Measurements from ENCODE around the gene CHRM4. TPM values are rescaled to one million over a fixed set of nuclear protein-coding genes. Genes with fewer than 3 reads are reported as not detected.
A peak's percentile ranks its signal among the peaks of the same experiment; 100 is the strongest.

CHRM4 gene
- total and polyA plus RNA-seq, 12 donors, result 0.14 to 0.81 (median 0.39) TPM; not detected in 6

GRCh38 chr11:46418751-46419150 lies 27.2 kb upstream of the CHRM4 start:
- Histone ChIP-seq H3K27me3 (no peaks in the 10 kb centered on the region), H3K36me3 (replicated peaks in 1 of 2) (peaks cover 0 to 29% of the 10 kb centered on the region in 2 donors), H3K9me3 (replicated peaks in 1 of 3) (no peaks in the 10 kb centered on the region), H3K4me3 (no peak overlapping the region), H3K4me1 (replicated peaks in 1 of 2) (no peaks in the 10 kb centered on the region), H3K27ac (no peak overlapping the region)
- intact Hi-C loops (cut with DNase I), result no loop called here
- WGBS, 4 donors, result 90 to 94% (median 93%) methylated on average over 5 of the region's 5 CpGs
- TF ChIP-seq POLR2A (IDR thresholded peaks at IDR 0.05) (no peak), CTCF (IDR thresholded peaks at IDR 0.05) (no peak)
- peak in 1 of 7 donors; percentile 53 for DNase-seq

- Histone ChIP-seq H3K4me3 (no peak overlapping the region), H3K9me3 (replicated peaks in 1 of 3) (no peaks in the 10 kb centered on the region), H3K4me1 (replicated peaks in 1 of 2) (no peaks in the 10 kb centered on the region), H3K36me3 (replicated peaks in 1 of 2) (peaks cover 0 to 29% of the 10 kb centered on the region in 2 donors), H3K27me3 (no peaks in the 10 kb centered on the region), H3K27ac (no peak overlapping the region)
- DNase-seq, result peak in 1 of 7 donors; percentile 47
- WGBS, 4 donors, result 84 to 90% (median 88%) methylated on average over 7 of the region's 7 CpGs
- TF ChIP-seq POLR2A (IDR thresholded peaks at IDR 0.05) (no peak), CTCF (IDR thresholded peaks at IDR 0.05) (no peak)
- intact Hi-C loops (cut with DNase I), result no loop called here
These were observed 26.1 kb upstream of the CHRM4 start for GRCh38 chr11:46417711-46418110.

- Histone ChIP-seq H3K36me3 (replicated peaks in 1 of 2) (peaks cover 0 to 22% of the 10 kb centered on the region in 2 donors), H3K4me3 (no peak overlapping the region)
- no peak for DNase-seq
These were observed 23.3 kb upstream of the CHRM4 start for GRCh38 chr11:46414879-46415278.

GRCh38 chr11:46414466-46414796 lies 22.9 kb upstream of the CHRM4 start:
- no peak overlapping the region for H3K27ac ChIP-seq
- no peaks in the 10 kb centered on the region for H3K9me3 ChIP-seq (replicated peaks in 1 of 3)
- H3K27me3 ChIP-seq, result no peaks in the 10 kb centered on the region
- TF ChIP-seq CTCF (IDR thresholded peaks at IDR 0.05), result no peak
- TF ChIP-seq POLR2A (IDR thresholded peaks at IDR 0.05), result no peak
- intact Hi-C loops (cut with DNase I), result no loop called here
- 95 to 100% (median 96%) methylated on average over 3 to 5 of the region's 5 CpGs for WGBS, 4 donors
- no peak for DNase-seq
- H3K36me3 ChIP-seq (replicated peaks in 1 of 2), result peaks cover 0 to 26% of the 10 kb centered on the region in 2 donors
- H3K4me3 ChIP-seq, result no peak overlapping the region
- no peaks in the 10 kb centered on the region for H3K4me1 ChIP-seq (replicated peaks in 1 of 2)

More at GRCh38 chr11:46414879-46415278, 23.3 kb upstream of the CHRM4 start:
- WGBS, 4 donors, result 61 to 65% (median 63%) methylated on average over 3 of the region's 3 CpGs
- no peak for TF ChIP-seq CTCF (IDR thresholded peaks at IDR 0.05)
- TF ChIP-seq POLR2A (IDR thresholded peaks at IDR 0.05), result no peak
- Histone ChIP-seq H3K27ac (no peak overlapping the region), H3K27me3 (no peaks in the 10 kb centered on the region), H3K4me1 (replicated peaks in 1 of 2) (no peaks in the 10 kb centered on the region), H3K9me3 (replicated peaks in 1 of 3) (no peaks in the 10 kb centered on the region)
- intact Hi-C loops (cut with DNase I), result no loop called here
